Right kidney (tissue), 1 donor: ENCODE data around the gene ERN1.
A peak's percentile ranks its signal among the peaks of the same experiment; 100 is the strongest.

Experiments
- DNase-seq: peaks from one replicate; pipeline ENCODE4 v3.0.0-alpha.2; 2016

ERN1 gene

GRCh38 chr17:64158406-64158805 is 28.5 kb upstream of the ERN1 start:
- no peak for DNase-seq

GRCh38 chr17:64157669-64158180 is 27.8 kb upstream of the ERN1 start:
- DNase-seq: no peak

GRCh38 chr17:64156670-64157069 is 26.7 kb upstream of the ERN1 start:
- no peak for DNase-seq

GRCh38 chr17:64155751-64156544 is 26.0 kb upstream of the ERN1 start:
- DNase-seq: peak; percentile 59

- DNase-seq: no peak
Measured at GRCh38 chr17:64155129-64155528, 25.2 kb upstream of the ERN1 start.

GRCh38 chr17:64154717-64155116 is 24.8 kb upstream of the ERN1 start:
- peak; percentile 40 for DNase-seq

- DNase-seq: no peak
Measured at GRCh38 chr17:64154313-64154695, 24.4 kb upstream of the ERN1 start.

GRCh38 chr17:64153565-64154312 is 23.8 kb upstream of the ERN1 start:
- no peak for DNase-seq

GRCh38 chr17:64152428-64153125 is 22.6 kb upstream of the ERN1 start:
- DNase-seq: no peak

GRCh38 chr17:64151016-64151368 is 21.0 kb upstream of the ERN1 start:
- no peak for DNase-seq

GRCh38 chr17:64150237-64151015 is 20.5 kb upstream of the ERN1 start:
- no peak for DNase-seq

GRCh38 chr17:64149196-64149595 is 19.3 kb upstream of the ERN1 start:
- DNase-seq: no peak

- no peak for DNase-seq
Measured at GRCh38 chr17:64148699-64149098, 18.8 kb upstream of the ERN1 start.

GRCh38 chr17:64148017-64148631 is 18.2 kb upstream of the ERN1 start:
- no peak for DNase-seq

- no peak for DNase-seq
Measured at GRCh38 chr17:64147110-64148016, 17.4 kb upstream of the ERN1 start.

- DNase-seq: no peak
Measured at GRCh38 chr17:64146418-64147109, 16.6 kb upstream of the ERN1 start.

- peak; percentile 94 for DNase-seq
Measured at GRCh38 chr17:64145751-64146417, 15.9 kb upstream of the ERN1 start.

GRCh38 chr17:64145375-64145750 is 15.4 kb upstream of the ERN1 start:
- no peak for DNase-seq

GRCh38 chr17:64139542-64139941 is 9.6 kb upstream of the ERN1 start:
- DNase-seq: no peak

GRCh38 chr17:64138441-64138840 is 8.5 kb upstream of the ERN1 start:
- DNase-seq: no peak
